Heart left ventricle (tissue), 13 donors: ENCODE results near the gene GRIN2C.

Source experiments
- CTCF ChIP-seq, 12 donors: fragments of 200-600 bp; sonication (generic) in 4 of 12; IDR thresholded peaks; one replicate each; pipeline versions ENCODE4 v1.5.0 to v1.8.0; 2018 to 2022; ENCODE audit warnings: antibody characterized with exemption in 12 of 12, mild to moderate bottlenecking in 5 of 12
- POLR2A ChIP-seq, 2 donors: fragments of 450-650 bp; IDR thresholded peaks; one replicate each; pipeline ENCODE4 v1.6.1; 2017; ENCODE audit warnings: antibody characterized with exemption in 2 of 2, mild to moderate bottlenecking in 2 of 2, moderate library complexity in 2 of 2
- donor health status: ischemic (EF 13 %, LVEDD 7.1; RV severe dilation, severe dysfunction).
- donor health status: DM: no; HTN: yes; CAD: no.
- donor health status: DM: no; HTN: no; CAD: no.
- donor health status: ischemic (EF 25% LVEDD 6.9; RV normal size, moderate dysfunction).
- donor health status: ischemic (EF 25% LVEDD 5.7; RV mildly dilated, moderate dysfunction).
- donor health status: ischemic (EF 35%, LVEDD 5.7; RV mildly dilated, moderate dysfunction).
- donor health status: nonischemic (EF 11% LVEDD 7.7; RV severe dilation, severe dysfunction).
- donor health status: DM: yes; HTN: yes; CAD: no.
- donor health status: PGD.
- donor health status: ischemic (EF 29% LVEDD 5.4; RV normal size, mild dysfunction).
- donor health status: nonischemic (EF 23%, LVEDD 6.1; RV moderate dilation, normal function).

- no peak for TF ChIP-seq CTCF (IDR thresholded peaks at IDR 0.05)
- no peak for TF ChIP-seq POLR2A (IDR thresholded peaks at IDR 0.05)
Observed at GRCh38 chr17:74812109-74813009, 47.3 kb downstream of the GRIN2C start.
